ENCODE data around the gene LPP.

Gene LPP

DNA sequence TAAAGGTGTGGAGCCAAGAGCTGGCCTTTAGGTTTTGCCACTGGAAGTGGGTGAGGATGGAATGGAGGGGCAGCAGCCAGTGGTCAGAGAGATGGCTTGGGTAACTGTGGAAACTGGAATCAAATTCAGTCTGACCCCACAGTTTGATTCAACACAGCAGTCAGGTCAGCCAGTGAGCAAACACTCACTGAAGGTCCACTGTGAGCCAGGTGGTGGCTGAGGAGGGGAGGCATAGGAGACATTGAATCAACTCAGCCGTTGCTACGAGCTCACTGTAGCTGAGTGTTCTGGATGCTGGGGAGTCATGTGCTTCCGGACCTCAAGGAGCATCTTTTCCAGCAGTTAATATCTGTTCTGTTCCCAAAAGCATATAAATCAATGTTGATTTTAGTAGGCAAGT, 37.5 kb downstream of the LPP start:
- H3K4me1 Mint-ChIP-seq (ENCODE audit: low read depth): peaks cover 33% of the 10 kb centered on the region

DNA sequence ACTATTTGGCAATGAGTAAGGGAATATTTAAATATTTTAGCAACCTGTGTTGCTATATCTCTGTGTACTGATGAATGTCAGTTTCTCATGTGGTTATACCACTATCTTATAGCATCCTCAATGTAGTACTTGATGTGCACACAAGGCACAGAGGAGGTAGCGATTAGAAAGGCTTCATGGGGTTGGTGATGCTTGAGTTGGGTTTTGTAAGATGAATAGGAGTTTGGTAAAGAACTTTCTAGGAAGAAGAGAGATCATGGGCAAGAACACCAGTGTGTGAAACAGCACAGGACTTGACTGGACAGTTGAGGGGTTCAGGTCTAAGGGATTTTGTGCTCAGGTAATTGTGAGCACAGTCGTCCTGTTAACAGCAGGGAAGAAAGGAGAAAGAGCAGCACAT, 38.1 kb downstream of the LPP start:
- H3K27ac Mint-ChIP-seq: no peak overlapping the region
- H3K9me3 Mint-ChIP-seq (ENCODE audit: low read depth): no peaks in the 10 kb centered on the region
- peaks cover 33% of the 10 kb centered on the region for H3K36me3 Mint-ChIP-seq
- peaks cover 32% of the 10 kb centered on the region for H3K4me1 Mint-ChIP-seq (ENCODE audit: low read depth)
- no peak overlapping the region for H3K4me3 Mint-ChIP-seq
- no peaks in the 10 kb centered on the region for H3K27me3 Mint-ChIP-seq

More for the DNA sequence above, 37.5 kb downstream of the LPP start:
- no peak overlapping the region for H3K27ac Mint-ChIP-seq
- peaks cover 29% of the 10 kb centered on the region for H3K36me3 Mint-ChIP-seq
- H3K4me3 Mint-ChIP-seq: no peak overlapping the region
- H3K9me3 Mint-ChIP-seq (ENCODE audit: low read depth): no peaks in the 10 kb centered on the region
- no peaks in the 10 kb centered on the region for H3K27me3 Mint-ChIP-seq

DNA sequence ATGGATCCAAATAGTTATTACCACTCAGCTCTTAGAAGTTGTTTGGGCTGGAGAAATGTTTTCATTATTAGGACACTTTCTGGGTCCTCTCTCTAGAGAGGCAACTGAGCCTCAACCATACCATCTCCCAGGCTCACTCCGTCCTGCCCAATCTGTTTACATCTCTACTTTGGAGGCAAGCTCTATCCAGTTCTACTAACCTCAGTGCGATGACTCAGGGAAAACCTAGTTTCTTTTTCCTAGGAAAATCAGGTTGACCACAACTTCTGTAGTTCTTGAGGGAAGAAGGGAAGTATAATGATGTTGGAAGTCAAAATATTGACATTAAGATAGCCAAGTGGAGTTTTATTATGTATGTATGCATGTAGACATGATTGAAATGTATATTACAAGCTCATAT, 40.4 kb downstream of the LPP start:
- H3K27me3 Mint-ChIP-seq: no peaks in the 10 kb centered on the region
- peaks cover 19% of the 10 kb centered on the region for H3K4me1 Mint-ChIP-seq (ENCODE audit: low read depth)
- H3K36me3 Mint-ChIP-seq: peaks cover 38% of the 10 kb centered on the region

DNA sequence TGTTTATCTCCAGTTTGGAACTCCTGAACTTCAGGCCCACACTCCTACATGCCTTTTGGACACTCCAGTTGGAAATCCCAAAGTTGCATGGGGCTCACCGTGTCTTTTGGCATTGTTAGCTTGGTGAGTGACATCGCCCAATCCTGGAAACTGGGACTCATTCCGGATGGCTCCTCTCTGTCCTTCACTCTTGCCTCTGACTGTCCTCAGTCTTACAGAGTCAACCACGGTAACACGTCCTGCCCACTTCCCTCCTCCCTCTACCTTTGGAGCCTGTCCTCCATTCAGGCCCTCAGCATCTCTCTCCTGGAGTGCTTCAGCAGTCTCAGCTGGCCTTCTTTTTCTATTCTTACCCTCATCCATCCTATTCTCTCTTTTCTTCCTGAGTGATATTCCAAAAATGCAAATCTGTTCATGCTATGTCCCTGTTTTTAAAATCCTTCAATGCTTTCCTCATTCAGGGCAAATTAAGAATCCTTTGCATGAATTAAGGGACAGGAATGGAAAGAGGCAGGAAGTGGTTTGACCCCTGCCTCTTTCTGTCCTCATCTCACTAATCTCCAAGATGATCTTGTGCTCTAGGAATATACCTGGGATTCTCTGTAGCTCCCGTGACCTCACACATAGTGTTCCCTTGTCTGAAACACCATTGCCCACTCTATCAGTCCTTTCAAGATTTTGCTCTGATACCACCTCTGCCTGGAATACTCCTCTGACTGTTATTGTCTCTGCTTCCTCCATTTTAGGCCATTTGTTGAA, 42.5 kb downstream of the LPP start:
- no peak overlapping the region for H3K4me3 Mint-ChIP-seq
- no peak overlapping the region for H3K27ac Mint-ChIP-seq
- H3K4me1 Mint-ChIP-seq (ENCODE audit: low read depth): peaks cover 9% of the 10 kb centered on the region
- H3K9me3 Mint-ChIP-seq (ENCODE audit: low read depth): no peaks in the 10 kb centered on the region
- H3K27me3 Mint-ChIP-seq: no peaks in the 10 kb centered on the region
- H3K36me3 Mint-ChIP-seq: peaks cover 35% of the 10 kb centered on the region

More for the DNA sequence above, 40.4 kb downstream of the LPP start:
- Mint-ChIP-seq H3K9me3 (ENCODE audit: low read depth) (no peaks in the 10 kb centered on the region), H3K4me3 (no peak overlapping the region), H3K27ac (peak overlapping the region; percentile 10)

DNA sequence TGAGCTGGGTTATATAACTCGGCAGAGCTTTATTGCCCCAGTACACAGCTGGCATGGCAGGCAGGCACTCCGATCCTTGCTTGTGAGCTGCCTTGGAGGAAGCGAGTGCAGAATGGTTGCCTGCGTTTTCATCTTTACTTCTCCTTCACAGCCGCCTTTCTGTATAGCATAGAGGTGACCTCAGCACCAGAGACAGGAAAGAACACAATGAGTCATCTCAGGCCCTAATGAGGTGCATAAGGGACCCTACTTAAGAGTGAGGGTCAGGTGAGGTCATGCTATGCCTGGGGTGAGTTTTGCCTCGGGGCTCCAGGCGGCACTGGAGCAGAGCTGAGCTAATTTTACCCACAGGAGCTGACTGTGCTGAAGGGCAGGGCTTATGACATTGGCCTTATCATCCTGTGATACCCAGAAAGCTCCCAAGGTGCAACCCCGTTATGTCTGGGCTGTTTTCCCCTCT, 43.5 kb downstream of the LPP start:
- Mint-ChIP-seq H3K9me3 (ENCODE audit: low read depth) (no peaks in the 10 kb centered on the region), H3K27me3 (no peaks in the 10 kb centered on the region), H3K4me1 (ENCODE audit: low read depth) (peaks cover 9% of the 10 kb centered on the region), H3K36me3 (peaks cover 31% of the 10 kb centered on the region), H3K4me3 (no peak overlapping the region), H3K27ac (no peak overlapping the region)

DNA sequence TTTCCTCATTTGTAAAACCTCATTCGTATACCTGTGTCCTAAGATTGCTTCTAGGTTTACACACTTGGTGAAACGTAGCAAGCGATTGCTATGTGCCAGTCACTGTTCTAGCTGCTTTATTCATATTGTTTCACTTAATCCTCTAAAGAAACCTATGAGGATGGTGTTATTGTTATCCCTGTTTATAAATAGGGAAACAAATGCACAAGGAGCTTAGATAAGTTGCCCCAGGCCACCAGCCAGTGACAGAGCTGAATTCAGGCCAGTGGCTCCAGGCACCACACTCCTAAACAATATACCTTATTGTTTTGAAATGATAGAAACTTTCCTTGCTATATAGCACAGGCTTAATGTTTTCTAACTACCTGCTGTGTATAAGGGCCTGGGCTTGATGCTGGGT, 44.0 kb downstream of the LPP start:
- no peaks in the 10 kb centered on the region for H3K9me3 Mint-ChIP-seq (ENCODE audit: low read depth)
- no peaks in the 10 kb centered on the region for H3K27me3 Mint-ChIP-seq
- H3K4me3 Mint-ChIP-seq: no peak overlapping the region
- H3K36me3 Mint-ChIP-seq: peaks cover 30% of the 10 kb centered on the region
- peaks cover 9% of the 10 kb centered on the region for H3K4me1 Mint-ChIP-seq (ENCODE audit: low read depth)
- H3K27ac Mint-ChIP-seq: no peak overlapping the region

DNA sequence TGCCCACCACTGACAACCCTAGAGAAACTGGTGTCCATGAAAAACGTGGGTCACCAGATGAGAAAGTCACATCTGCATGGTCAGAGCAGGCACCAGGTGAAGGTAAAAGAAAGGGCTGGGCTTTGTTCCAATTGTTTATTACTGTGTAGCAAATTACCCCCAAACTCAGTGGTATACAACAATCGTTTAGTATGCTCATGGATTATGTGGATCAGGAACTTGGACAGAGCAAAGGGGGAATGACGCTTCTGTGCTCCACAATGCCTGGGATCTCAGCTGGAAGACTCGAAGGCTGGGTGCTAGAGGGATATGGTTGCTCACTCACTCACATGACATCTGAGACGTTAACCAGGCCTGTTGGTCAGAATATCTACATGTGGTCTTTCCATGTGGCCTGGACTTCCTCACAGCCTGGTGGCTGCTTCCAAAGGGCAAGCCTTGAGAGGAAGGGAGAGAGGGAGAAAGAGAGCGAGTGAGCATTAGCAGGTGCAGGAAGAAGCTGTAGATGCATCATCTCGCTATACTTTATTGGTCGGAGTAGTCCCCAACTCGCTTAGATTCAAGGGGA, 44.9 kb downstream of the LPP start:
- Mint-ChIP-seq H3K27me3 (no peaks in the 10 kb centered on the region), H3K27ac (no peak overlapping the region), H3K4me3 (no peak overlapping the region), H3K4me1 (ENCODE audit: low read depth) (peaks cover 9% of the 10 kb centered on the region), H3K36me3 (peaks cover 25% of the 10 kb centered on the region), H3K9me3 (ENCODE audit: low read depth) (no peaks in the 10 kb centered on the region)

DNA sequence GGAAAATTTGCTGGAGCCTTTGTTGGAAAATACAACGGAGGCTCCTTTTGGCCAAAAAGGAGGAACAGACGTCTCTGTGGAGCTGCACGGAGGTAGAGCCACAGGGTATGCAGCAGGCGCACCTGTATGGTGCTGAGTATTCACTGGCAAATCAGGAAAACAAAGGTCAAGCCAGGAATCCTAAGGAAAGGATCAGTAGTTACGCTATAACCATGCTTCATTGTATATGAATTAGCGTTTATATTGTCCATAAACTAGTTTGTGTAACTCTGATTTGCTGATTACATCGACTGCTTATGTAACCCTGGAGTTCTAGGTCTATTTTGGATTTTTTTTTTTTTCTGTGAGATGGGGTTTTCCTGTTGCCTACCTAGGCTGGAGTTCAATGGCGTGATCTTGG, 45.4 kb downstream of the LPP start:
- H3K36me3 Mint-ChIP-seq: peaks cover 22% of the 10 kb centered on the region
- no peaks in the 10 kb centered on the region for H3K9me3 Mint-ChIP-seq (ENCODE audit: low read depth)
- peaks cover 8% of the 10 kb centered on the region for H3K4me1 Mint-ChIP-seq (ENCODE audit: low read depth)
- H3K4me3 Mint-ChIP-seq: no peak overlapping the region
- no peak overlapping the region for H3K27ac Mint-ChIP-seq
- no peaks in the 10 kb centered on the region for H3K27me3 Mint-ChIP-seq

DNA sequence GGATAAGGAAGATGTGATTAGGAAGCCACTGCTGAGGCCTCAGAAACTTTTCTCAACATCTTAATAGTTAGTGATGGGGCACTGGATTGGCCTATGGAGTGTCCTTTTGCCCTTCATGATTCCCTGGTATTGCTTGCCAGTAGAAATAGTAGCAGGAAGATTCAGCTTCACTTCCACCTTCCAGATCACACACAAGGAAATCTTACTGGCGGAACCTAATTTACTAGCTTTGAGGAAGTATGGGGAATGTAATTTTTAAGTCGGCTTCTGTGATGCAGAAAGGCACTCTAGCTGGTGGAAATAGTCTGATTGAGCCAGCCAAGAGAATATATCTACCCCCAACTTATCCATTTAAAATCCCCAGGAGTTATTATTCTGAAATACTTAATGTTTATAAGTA, 46.5 kb downstream of the LPP start:
- H3K36me3 Mint-ChIP-seq: peaks cover 19% of the 10 kb centered on the region
- no peak overlapping the region for H3K4me3 Mint-ChIP-seq
- H3K9me3 Mint-ChIP-seq (ENCODE audit: low read depth): no peaks in the 10 kb centered on the region
- H3K27ac Mint-ChIP-seq: no peak overlapping the region
- no peaks in the 10 kb centered on the region for H3K27me3 Mint-ChIP-seq
- peaks cover 7% of the 10 kb centered on the region for H3K4me1 Mint-ChIP-seq (ENCODE audit: low read depth)

DNA sequence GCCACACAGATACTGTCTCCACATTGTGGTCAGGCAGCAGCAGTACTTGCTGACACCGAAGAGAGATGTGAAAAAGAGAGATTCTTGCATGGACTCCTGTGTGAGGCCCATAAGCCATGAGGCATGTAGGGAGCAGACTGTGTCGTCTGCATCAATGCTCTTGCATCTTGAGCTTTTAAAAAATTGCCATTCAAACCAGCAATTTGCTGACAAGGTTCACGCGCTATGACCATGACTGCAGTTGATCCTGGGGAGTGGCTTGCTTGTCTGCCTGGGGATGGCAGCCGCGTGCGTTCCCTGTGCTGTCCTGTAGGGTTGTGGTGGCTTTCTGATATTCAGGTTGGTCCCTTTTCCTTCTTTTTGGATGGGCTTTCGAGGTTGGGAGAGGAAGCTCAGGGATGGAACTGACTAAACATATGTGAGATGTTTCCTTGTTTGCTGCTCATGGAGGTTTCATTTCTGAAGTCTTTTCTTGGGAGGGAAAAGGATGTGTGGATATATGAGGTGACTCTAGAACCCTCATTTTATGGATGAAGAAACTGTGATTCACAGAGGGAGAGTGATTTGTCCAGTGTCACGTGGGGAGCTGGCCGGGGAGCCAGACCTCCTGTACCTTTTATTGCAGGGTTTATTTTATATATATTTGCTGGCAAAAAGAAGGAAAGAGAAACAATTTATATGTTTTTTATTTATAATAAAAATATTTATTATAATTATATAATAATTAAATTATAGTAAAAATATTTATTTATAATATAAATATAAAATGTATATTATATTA, 48.6 kb downstream of the LPP start:
- no peak overlapping the region for H3K4me3 Mint-ChIP-seq
- H3K27me3 Mint-ChIP-seq: no peaks in the 10 kb centered on the region
- H3K36me3 Mint-ChIP-seq: peaks cover 13% of the 10 kb centered on the region
- no peaks in the 10 kb centered on the region for H3K9me3 Mint-ChIP-seq (ENCODE audit: low read depth)
- no peaks in the 10 kb centered on the region for H3K4me1 Mint-ChIP-seq (ENCODE audit: low read depth)
- H3K27ac Mint-ChIP-seq: no peak overlapping the region

DNA sequence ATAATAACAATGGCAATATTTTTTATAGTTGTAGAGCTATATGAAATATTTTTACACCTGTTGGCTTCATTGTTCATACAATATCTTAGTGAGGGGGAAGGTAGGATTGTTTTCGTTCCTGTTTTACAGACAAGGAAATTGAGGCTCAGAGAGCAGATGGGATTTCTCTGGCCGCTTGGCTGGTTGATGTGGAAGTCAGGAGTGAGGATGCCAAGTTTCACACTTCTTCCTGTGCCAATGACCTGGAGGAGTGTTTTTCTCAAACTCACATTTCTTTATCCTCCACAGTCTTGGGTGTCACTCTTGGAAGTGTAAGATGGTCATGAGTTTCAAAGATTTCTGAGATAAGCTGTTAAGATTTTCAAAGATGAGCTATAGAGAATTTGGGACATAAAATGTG, 50.6 kb downstream of the LPP start:
- Mint-ChIP-seq H3K27me3 (no peaks in the 10 kb centered on the region), H3K4me3 (no peak overlapping the region), H3K27ac (no peak overlapping the region), H3K4me1 (ENCODE audit: low read depth) (no peaks in the 10 kb centered on the region), H3K9me3 (ENCODE audit: low read depth) (no peaks in the 10 kb centered on the region), H3K36me3 (peaks cover 12% of the 10 kb centered on the region)

DNA sequence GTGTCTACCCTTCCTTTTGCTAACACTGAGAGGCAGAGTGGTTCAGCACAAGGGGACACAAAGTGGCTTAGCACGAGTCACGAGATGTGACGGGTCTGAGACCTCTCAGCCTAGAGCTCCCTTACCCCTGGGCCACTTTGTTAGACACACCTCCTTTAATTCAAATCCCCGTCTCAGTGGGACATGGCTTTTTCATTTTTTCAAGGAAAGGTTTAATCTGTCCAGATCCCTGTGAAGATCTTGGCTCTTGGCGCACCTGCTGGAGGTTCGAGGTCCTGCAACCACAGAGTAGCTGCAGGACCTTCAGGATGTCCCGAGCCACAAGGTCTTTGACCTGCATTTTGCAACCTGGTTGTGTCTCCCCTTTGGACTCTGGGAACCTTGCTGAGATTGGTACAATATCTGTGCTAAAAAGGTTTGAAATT, 52.0 kb downstream of the LPP start:
- no peaks in the 10 kb centered on the region for H3K9me3 Mint-ChIP-seq (ENCODE audit: low read depth)
- H3K27me3 Mint-ChIP-seq: no peaks in the 10 kb centered on the region
- H3K27ac Mint-ChIP-seq: no peak overlapping the region
- H3K4me3 Mint-ChIP-seq: no peak overlapping the region
- H3K4me1 Mint-ChIP-seq (ENCODE audit: low read depth): peaks cover 4% of the 10 kb centered on the region
- peaks cover 19% of the 10 kb centered on the region for H3K36me3 Mint-ChIP-seq

DNA sequence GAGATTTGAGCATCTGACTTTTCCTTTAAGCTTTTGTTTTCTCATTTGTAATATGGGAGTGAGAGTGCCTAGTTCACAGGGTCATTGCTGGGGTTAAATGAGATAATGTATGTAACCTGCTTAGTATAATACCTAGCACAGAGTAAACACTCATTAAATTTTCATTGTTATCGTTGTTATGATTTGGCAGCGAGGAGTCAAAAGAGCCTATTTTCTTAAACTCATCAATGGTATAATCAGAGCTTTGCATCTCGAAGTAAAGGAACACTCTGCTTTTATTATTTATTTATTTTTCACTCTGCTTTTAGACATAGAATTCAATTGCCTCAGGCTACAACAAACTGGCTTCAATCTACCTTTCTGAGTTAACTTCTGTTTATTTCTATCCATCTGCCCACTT, 52.8 kb downstream of the LPP start:
- Mint-ChIP-seq H3K27ac (no peak overlapping the region), H3K4me3 (no peak overlapping the region), H3K36me3 (peaks cover 22% of the 10 kb centered on the region), H3K27me3 (no peaks in the 10 kb centered on the region), H3K9me3 (ENCODE audit: low read depth) (no peaks in the 10 kb centered on the region), H3K4me1 (ENCODE audit: low read depth) (peaks cover 6% of the 10 kb centered on the region)

DNA sequence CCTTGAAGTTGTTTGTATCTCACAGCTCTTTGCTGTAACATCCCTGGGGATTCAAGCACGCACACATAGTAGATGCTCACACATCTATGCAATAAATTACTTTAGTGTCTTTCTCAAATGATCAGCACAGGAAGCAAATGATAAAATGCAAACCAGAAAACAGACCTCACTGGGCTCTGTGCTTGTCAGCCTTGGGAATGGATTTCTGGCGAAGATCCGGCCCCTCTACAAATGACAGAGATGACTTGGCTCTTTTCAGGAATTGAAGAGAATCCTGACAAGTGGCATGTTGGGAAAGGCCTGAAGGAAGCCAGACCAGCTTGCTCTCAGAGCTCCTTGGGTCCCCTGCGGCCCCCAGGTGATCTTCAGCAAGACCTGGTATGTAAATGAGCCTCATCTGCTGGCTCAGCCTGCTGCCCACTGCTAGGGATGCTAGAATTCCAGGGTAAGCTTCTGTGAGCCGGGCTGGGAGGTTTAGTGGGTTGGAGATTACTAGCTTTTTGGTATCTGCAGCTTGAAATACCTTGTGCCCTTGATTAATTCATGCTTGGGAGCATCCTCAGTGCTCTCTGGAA, 54.1 kb downstream of the LPP start:
- Mint-ChIP-seq H3K9me3 (ENCODE audit: low read depth) (no peaks in the 10 kb centered on the region), H3K36me3 (peaks cover 20% of the 10 kb centered on the region), H3K4me3 (no peak overlapping the region), H3K27ac (no peak overlapping the region), H3K4me1 (ENCODE audit: low read depth) (peaks cover 8% of the 10 kb centered on the region), H3K27me3 (no peaks in the 10 kb centered on the region)

DNA sequence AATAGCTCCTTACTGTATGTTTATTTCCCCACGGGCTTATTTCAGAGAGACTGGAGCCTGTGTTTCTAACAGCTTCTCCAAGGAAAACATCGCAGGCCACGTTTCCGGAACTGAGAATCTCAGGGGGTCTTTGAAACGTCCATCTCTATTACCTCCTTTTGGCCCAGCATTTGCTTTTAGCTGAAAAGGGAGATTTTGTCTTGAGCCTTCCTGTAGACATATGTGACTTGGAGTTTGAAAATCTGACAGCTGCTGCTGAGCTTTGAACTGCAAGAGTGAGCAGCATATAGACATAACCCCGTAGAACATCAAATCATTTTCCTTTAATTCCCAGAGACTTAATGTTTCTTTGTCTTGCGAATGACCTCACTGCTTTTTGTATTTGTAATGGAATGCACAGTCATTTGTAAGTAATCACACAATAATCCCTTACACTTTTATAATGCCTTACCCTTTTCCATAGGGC, 54.6 kb downstream of the LPP start:
- H3K36me3 Mint-ChIP-seq: peaks cover 21% of the 10 kb centered on the region
- H3K27me3 Mint-ChIP-seq: no peaks in the 10 kb centered on the region
- H3K9me3 Mint-ChIP-seq (ENCODE audit: low read depth): no peaks in the 10 kb centered on the region
- peaks cover 9% of the 10 kb centered on the region for H3K4me1 Mint-ChIP-seq (ENCODE audit: low read depth)
- H3K4me3 Mint-ChIP-seq: no peak overlapping the region
- no peak overlapping the region for H3K27ac Mint-ChIP-seq
